ENCODE data around the gene EOMES. TPM values are rescaled to one million over a fixed set of nuclear protein-coding genes. Genes with fewer than 3 reads are reported as not detected.

The EOMES gene
- polyA plus RNA-seq, 3 donors from 2014 or later = 96.5 to 189 (median 158) TPM

DNA sequence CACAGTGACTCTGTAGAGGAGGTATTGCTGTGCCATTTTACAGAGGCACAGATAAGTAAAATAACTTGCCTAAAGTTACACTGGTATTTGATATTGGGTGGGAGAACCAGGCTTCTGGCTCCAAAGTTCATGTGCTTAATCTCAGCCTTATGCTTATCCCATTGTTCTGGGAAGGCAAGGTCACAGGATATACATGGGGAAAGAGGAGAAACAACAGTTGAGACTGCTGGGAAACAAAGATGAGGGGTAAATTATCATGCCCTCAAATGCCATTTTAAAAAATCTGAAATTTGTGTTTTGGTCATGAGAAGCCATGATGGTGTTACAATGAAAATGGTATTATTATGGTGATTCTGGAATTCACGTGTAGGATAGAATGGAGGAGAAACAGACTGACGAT, 54.4 kb downstream of the EOMES start:
- Mint-ChIP-seq H3K27ac (no peak overlapping the region), H3K36me3 (peaks cover 0 to 5% (median 0%) of the 10 kb centered on the region in 3 donors), H3K4me1 (peaks cover 1 to 8% of the 10 kb centered on the region in 2 donors), H3K27me3 (ENCODE audit: low read depth in 3 of 3) (no peaks in the 10 kb centered on the region), H3K9me3 (no peaks in the 10 kb centered on the region), H3K4me3 (no peak overlapping the region)
- no peak for DNase-seq

DNA sequence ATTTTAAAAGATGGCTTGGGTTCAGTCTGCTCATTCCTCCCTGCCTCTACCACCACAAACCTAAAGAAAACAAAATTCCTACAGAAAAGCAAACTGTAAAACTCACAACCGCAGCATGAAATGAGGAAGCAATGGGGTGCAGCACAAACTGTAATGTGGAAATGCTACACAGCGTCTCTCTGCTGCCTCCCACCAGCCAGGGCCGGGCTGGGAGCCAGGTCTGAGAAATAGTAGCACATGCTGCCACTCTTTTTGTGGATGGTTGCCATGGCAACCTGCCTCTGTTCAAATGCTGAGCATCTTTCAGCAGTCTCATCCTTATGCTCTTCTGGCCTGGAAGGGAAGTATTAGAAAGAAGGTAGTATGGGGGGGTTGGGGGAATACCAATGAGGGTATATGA, 55.4 kb downstream of the EOMES start:
- H3K36me3 Mint-ChIP-seq = peaks cover 0 to 7% (median 0%) of the 10 kb centered on the region in 3 donors
- no peak overlapping the region for H3K27ac Mint-ChIP-seq
- peaks cover 1 to 8% of the 10 kb centered on the region in 2 donors for H3K4me1 Mint-ChIP-seq
- no peak for DNase-seq
- H3K4me3 Mint-ChIP-seq = no peak overlapping the region
- H3K9me3 Mint-ChIP-seq = no peaks in the 10 kb centered on the region
- H3K27me3 Mint-ChIP-seq (ENCODE audit: low read depth in 3 of 3) = peaks cover 0 to 2% (median 0%) of the 10 kb centered on the region in 3 donors

DNA sequence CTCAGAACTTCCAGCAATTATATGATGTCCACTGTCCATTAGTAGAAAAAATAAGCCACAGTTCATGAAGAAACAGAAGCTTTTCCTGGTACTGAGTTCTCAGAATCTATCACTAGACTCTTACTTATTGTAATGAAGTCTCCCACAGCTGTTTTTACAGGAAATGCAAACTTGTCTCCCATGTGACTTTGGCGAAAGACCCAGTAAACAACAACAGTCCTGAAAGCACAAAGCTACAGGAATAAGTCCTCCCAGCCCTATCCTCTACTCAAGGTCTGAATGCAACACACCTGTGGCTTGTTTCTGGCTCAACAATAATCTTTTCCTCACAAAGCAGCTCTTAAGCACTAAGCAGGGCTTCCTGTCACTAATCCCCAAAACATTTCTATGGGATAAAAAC, 55.9 kb downstream of the EOMES start:
- no peak for DNase-seq
- no peak overlapping the region for H3K4me3 Mint-ChIP-seq
- no peak overlapping the region for H3K27ac Mint-ChIP-seq
- peaks cover 1 to 8% of the 10 kb centered on the region in 2 donors for H3K4me1 Mint-ChIP-seq
- H3K27me3 Mint-ChIP-seq (ENCODE audit: low read depth in 3 of 3) = peaks cover 0 to 2% (median 0%) of the 10 kb centered on the region in 3 donors
- H3K9me3 Mint-ChIP-seq = no peaks in the 10 kb centered on the region
- peaks cover 0 to 7% (median 0%) of the 10 kb centered on the region in 3 donors for H3K36me3 Mint-ChIP-seq

Other genes starting within 250 kb of the EOMES start
- gene SLC4A7, start 237.9 kb downstream of the EOMES start, polyA plus RNA-seq = 10 to 100 TPM in 1 of 3 donors, 1 to 10 TPM in 2; 1.6 to 13.5 (median 8.4) TPM